ENCODE measurements around the gene ZNF892. TPM values are rescaled to one million over a fixed set of nuclear protein-coding genes. Genes with fewer than 3 reads are reported as not detected.

ZNF892 gene
- total and polyA plus RNA-seq, 4 donors, result 0.17 to 2.2 (median 1.3) TPM; not detected in 1

DNA sequence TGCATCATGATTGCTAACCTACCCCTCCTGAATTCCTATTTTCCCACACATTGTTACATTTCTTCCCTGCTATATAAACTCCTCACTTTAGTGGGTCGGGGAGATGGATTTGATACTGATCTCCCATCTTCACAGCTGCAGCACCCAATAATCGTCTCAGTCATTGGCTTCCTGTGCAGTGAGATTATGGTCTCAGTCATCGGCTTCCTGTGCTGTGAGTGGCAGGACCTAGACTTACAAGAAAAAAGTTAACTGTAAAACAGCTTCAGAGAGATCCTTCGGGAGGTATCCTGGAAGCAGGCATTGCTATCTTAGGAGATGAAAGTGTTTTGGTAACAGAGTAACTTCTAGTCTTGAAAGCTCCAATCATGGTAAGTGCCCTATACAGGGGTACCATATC lies 3.4 kb upstream of the ZNF892 start (continued):
- TF ChIP-seq, protein P1, sequence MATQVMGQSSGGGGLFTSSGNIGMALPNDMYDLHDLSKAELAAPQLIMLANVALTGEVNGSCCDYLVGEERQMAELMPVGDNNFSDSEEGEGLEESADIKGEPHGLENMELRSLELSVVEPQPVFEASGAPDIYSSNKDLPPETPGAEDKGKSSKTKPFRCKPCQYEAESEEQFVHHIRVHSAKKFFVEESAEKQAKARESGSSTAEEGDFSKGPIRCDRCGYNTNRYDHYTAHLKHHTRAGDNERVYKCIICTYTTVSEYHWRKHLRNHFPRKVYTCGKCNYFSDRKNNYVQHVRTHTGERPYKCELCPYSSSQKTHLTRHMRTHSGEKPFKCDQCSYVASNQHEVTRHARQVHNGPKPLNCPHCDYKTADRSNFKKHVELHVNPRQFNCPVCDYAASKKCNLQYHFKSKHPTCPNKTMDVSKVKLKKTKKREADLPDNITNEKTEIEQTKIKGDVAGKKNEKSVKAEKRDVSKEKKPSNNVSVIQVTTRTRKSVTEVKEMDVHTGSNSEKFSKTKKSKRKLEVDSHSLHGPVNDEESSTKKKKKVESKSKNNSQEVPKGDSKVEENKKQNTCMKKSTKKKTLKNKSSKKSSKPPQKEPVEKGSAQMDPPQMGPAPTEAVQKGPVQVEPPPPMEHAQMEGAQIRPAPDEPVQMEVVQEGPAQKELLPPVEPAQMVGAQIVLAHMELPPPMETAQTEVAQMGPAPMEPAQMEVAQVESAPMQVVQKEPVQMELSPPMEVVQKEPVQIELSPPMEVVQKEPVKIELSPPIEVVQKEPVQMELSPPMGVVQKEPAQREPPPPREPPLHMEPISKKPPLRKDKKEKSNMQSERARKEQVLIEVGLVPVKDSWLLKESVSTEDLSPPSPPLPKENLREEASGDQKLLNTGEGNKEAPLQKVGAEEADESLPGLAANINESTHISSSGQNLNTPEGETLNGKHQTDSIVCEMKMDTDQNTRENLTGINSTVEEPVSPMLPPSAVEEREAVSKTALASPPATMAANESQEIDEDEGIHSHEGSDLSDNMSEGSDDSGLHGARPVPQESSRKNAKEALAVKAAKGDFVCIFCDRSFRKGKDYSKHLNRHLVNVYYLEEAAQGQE (IDR thresholded peaks at IDR 0.05), result no peak
- TF ChIP-seq EGR1 (IDR thresholded peaks at IDR 0.05; ENCODE audit: low read depth in 2 of 2) (no peak), FOXA2 (IDR thresholded peaks at IDR 0.05) (no peak)
- TF ChIP-seq, protein P2, sequence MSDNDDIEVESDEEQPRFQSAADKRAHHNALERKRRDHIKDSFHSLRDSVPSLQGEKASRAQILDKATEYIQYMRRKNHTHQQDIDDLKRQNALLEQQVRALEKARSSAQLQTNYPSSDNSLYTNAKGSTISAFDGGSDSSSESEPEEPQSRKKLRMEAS (IDR thresholded peaks at IDR 0.05), result no peak

DNA sequence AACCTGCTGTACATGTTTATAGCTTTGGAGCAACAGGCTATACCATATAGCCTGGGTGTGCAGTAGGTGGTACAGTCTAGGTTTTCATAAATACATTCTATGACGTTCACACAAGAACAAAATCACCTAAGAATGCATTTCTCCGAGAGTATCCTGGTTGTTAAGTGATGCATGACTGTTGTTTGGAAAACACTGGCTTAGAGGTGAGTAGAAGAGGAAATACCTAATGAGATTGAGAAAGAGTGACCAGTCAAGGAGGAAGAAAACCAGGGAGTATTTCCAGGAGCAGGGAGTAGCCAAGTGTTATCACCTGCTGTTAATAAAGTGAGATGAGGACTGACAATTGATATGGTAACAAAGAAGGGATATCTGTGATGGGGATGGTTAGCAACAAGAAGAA lies 2.9 kb upstream of the ZNF892 start:
- no peak for DNase-seq (ENCODE audit: low spot score)
- Histone ChIP-seq H3K9me3 (ENCODE audit: control insufficient read depth in 4 of 4, low read length in 3 of 4) (peaks cover 0 to 11% (median under 1%) of the 10 kb centered on the region in 4 donors), H3K4me3 (ENCODE audit: low read depth in 1 of 3, low read length in 3 of 3) (no peak overlapping the region), H3K27me3 (ENCODE audit: control insufficient read depth in 4 of 4, insufficient read depth in 4 of 4, low read length in 3 of 4) (no peaks in the 10 kb centered on the region), H3K4me1 (ENCODE audit: control insufficient read depth in 4 of 4, insufficient read depth in 4 of 4, low read length in 3 of 4) (peaks cover 2 to 10% (median 4%) of the 10 kb centered on the region in 4 donors), H3K9ac (ENCODE audit: low read depth in 1 of 2, low read length in 2 of 2) (no peak overlapping the region), H3K36me3 (ENCODE audit: control insufficient read depth in 4 of 4, insufficient read depth in 3 of 4, low read depth in 1 of 4, low read length in 3 of 4) (peaks cover 0 to under 1% (median 0%) of the 10 kb centered on the region in 4 donors), H3K27ac (ENCODE audit: low read depth in 1 of 2, low read length in 2 of 2) (no peak overlapping the region)
- WGBS, result 90% methylated on average over 2 of the region's 2 CpGs
- TF ChIP-seq, protein P2 (IDR thresholded peaks at IDR 0.05), result no peak
- TF ChIP-seq GABPA (IDR thresholded peaks at IDR 0.05 in 1 of 2, conservative IDR thresholded peaks at IDR 0.05 in 1 of 2) (no peak), FOXA1 (IDR thresholded peaks at IDR 0.05) (no peak), HNF4G (IDR thresholded peaks at IDR 0.05) (no peak), NR2F2 (IDR thresholded peaks at IDR 0.05) (no peak)
- TF ChIP-seq, protein P3, sequence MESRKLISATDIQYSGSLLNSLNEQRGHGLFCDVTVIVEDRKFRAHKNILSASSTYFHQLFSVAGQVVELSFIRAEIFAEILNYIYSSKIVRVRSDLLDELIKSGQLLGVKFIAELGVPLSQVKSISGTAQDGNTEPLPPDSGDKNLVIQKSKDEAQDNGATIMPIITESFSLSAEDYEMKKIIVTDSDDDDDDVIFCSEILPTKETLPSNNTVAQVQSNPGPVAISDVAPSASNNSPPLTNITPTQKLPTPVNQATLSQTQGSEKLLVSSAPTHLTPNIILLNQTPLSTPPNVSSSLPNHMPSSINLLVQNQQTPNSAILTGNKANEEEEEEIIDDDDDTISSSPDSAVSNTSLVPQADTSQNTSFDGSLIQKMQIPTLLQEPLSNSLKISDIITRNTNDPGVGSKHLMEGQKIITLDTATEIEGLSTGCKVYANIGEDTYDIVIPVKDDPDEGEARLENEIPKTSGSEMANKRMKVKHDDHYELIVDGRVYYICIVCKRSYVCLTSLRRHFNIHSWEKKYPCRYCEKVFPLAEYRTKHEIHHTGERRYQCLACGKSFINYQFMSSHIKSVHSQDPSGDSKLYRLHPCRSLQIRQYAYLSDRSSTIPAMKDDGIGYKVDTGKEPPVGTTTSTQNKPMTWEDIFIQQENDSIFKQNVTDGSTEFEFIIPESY (IDR thresholded peaks at IDR 0.05), result no peak
- TF ChIP-seq, protein P1 (IDR thresholded peaks at IDR 0.05), result no peak
- TF ChIP-seq, protein P4, sequence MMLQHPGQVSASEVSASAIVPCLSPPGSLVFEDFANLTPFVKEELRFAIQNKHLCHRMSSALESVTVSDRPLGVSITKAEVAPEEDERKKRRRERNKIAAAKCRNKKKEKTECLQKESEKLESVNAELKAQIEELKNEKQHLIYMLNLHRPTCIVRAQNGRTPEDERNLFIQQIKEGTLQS (IDR thresholded peaks at IDR 0.05), result no peak

Measured in liver (tissue), 9 donors.